CD4-positive, alpha-beta T cell treated with Interleukin-6 for 4 hours (primary cell): Measurements from ENCODE around the gene PNCK.

Source experiments
- DNase-seq: peaks from one replicate; pipeline ENCODE4 v3.0.0-alpha.2; 2020; ENCODE audit warnings: mixed read lengths

Gene PNCK

GRCh38 chrX:153640736-153641575 lies 32.7 kb downstream of the PNCK start:
- DNase-seq = no peak

DNA sequence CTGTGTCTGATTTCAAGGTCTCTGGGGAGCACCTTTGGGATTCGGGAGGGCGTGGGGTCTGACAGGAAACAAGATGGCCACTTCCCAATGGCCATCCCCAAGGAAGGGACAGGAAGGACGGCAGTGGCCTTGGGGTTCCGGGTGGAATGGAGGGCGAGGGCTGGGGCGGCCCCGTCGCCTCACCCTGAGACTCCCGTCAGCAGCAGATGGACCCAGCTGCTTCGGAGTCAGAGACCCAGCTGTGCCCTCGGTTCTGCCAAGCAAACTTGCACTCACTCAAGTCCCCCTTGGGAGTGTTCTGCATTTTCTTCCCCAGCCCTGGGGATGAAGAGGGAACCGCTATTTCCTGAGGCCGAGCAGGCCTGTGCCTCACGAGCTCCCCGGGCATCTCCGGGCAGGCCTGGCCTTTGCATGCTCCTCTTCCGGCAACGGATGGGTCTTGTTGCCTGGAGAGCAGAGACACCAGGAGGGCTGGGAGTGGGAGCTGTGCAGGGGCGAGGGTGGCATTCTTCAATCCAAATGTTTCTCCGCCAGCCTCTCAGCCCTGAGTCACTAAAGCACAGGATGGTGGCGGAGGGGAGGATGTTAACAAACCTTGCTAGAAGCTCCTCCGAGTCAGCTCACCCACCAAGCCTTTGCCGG lies 33.4 kb downstream of the PNCK start:
- DNase-seq = no peak

GRCh38 chrX:153639177-153640044 lies 34.2 kb downstream of the PNCK start:
- DNase-seq = no peak

DNA sequence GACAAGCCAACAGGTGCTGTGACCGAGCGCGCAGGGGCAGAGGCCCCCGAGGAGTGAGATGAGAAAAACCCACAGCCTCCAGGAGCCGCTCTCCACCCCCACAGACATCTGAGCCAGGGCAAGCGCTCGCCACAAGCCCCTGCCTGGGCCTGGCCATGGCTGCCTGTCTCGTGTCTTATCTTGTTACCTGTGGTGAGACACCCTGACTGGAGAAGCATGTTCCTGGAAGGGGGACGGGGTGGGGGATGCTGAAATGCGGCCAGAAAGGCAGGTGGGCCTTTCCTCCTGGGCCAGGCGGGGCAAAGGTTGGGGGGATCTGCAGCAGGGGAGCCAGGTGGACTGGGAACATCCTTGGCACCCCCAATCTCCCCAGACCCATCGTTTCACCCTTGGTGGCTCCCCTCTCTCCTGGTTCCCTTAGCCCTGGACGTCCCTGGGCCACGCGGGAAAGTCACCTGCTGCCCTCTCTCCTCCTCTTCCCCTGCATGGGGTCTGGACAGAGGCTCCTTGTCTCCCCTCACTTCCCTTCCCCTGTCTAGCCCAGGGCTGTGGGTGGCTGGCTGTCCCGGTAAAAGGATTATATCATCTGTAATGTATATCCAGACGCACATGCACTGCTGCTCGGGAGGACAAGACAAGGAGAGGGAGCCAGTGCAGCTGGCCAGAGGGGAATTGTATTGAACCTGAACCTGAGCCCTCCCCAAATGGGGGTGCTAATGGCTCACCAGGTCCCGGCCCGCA lies 35.0 kb downstream of the PNCK start:
- DNase-seq = no peak

- no peak for DNase-seq
These were observed 35.6 kb downstream of the PNCK start for GRCh38 chrX:153638041-153638371.

GRCh38 chrX:153637121-153638040 lies 36.2 kb downstream of the PNCK start:
- DNase-seq = no peak

- DNase-seq = no peak
These were observed 36.9 kb downstream of the PNCK start for GRCh38 chrX:153636716-153637115.

DNA sequence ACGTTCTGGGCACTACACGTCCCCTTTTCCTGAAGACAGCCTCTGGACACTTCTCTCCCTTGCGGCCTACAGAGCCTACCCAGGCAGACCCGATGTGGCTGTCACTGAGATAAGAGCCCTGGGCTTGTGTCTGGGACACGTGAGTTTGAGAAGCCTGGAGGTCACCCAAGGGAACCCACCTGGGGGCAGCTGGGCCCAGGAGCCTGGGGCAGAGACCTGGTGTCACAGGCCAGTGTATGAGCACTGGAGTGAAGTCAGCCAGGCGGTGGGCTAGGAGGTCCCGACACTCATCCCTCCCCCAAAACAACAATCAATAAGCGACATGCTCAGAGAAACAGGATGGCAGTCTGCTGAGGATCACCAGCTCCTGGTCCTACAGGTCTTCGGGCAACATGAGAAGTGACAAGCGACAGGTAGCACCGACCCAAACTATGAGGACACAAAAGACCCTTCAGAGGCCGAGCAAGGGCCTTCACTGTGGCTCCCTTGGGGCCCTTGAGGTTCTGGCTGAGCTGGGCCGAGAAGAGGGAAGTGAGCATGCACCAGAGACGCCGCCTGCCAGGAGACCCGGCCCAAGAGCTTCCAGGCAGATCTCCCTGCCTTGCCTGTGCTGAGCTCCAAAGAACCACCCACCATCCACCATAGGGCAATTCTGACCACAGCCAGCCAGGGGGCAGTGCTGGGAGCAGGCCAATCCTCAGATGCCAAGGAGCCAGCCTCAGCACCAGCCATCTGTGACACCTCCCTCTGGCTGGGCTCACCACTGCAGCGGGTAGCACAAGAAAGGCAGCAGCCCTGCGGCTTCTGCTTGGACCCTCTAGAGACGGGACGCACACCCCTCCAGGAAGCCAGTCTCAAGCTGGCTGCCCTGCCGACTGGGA lies 37.6 kb downstream of the PNCK start:
- peak; percentile 22 for DNase-seq

- no peak for DNase-seq
These were observed 38.2 kb downstream of the PNCK start for GRCh38 chrX:153635388-153635787.

DNA sequence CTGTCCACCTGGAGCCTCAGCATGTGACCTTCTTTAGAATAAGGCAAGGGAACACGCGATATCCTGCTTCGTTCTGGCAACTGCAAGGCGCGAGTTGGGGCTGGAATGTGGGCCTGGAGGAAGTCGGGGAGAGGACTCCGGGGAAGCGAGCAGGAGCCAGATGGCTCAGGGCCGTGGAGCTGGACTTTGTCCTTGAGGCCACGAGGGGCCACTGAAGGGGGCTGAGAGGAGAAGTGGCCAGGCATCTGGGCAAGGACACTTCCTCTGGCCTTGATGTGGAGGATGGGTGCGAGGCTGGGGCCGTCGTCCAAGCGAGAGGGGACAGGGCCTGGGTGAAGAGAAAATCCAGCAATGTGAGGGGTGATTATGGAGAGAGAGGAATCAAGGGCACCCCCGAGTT lies 38.8 kb downstream of the PNCK start:
- DNase-seq = no peak

DNA sequence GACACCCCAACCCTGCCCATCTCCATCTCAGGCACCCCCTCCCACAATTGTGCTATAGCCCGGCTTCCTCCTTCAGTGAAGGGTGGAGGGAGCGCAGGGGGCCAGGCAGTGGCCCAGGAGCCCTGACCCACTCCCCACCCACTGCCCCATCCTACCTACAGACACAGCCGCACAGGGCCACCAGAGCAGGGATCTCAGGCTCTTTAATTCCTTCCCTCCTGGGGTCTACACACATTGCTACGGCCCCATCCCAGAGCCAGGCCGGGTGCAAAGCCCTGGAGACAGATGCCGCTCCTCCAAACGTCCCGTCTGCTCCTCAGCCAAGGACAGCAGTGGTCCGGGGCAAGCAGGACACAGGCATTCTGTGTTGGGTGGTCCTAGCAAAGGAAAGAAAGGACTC lies 39.4 kb downstream of the PNCK start:
- DNase-seq = no peak

DNA sequence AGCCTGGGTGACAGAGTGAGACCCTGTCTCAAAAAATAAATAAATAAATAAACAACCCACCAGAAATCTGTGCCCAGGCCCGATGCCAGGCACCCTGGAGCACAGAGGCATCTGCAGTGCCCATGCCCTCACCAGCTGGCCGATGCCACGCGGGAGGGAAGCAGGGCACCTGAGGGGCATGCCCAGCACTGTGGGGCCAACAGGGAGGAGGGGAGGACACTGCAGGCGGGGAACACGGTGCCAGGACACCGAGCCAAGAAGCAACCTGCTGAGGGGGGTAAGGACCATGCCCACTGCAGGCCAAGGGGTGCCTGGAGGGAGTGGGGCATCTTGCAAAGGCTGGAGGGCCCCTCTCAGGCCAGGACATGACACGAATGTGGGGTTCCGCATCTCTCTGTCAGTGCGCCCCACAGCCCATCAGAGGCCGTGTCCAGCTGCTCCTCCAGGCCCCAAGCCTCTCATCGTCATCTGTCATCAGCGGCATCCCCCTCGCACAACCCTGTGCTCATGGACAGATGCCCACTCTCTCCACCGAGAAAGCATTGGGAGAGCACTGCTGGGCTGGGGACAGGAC lies 39.9 kb downstream of the PNCK start:
- no peak for DNase-seq

DNA sequence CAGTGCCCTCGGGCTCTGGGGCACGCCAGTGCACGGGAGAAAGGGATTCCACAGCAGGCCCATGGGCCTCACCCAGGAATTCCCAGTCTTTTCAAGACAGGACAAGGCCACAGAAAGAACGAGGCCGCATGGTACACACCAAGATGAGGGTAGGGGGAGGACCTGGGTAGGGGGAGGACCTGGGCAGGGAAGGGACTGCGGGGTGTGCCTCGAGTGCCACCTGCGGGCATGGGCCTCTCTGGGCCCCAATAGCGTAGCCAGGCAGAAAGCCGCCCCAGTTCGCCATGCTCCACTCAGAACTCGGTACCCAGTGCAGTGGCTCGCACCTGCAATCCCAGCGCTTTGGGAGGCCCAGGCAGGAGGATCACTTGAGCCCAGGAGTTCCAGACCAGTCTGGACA lies 40.6 kb downstream of the PNCK start:
- no peak for DNase-seq

DNA sequence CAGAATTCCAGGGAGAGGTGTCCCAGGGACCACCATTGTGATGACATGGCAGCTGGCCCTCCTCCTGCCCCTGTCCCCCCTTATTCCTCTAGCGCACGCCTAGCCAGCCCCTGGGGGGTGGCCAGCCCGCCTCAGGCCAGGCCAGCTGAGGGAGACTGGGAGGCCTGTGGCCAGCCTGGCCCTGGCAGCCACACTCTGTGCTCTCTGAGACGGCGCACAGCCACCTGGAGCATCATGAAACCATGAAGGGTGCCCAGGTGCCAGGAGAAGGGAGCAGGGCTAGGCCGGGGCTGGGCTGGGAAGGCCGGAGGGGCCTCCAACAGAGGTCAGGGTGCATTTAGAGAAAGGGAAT lies 41.0 kb downstream of the PNCK start:
- DNase-seq = no peak

- no peak for DNase-seq
These were observed 41.6 kb downstream of the PNCK start for GRCh38 chrX:153631907-153632594.

- DNase-seq = no peak
These were observed 42.3 kb downstream of the PNCK start for GRCh38 chrX:153631346-153631745.

GRCh38 chrX:153628665-153629064 lies 44.9 kb downstream of the PNCK start:
- no peak for DNase-seq

DNA sequence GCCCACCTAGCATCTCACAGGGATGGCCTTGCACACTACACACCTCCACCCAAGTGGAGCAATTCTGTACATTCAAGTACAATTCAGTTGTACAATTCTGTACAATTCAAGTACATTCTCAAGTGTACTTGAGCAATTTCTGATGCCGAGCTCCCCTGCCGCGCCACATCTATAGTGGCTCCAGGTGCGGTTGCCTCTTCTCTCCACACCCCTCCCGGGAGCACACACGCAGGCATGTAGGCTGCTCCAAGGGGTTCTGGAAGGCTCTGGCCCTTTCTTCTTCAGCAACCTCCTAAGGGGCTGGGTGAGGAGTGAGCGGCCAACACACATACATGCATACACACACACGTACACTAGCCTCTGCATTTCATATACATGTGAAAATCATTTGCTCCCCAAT lies 45.5 kb downstream of the PNCK start:
- DNase-seq = no peak

- DNase-seq = no peak
These were observed 45.9 kb downstream of the PNCK start for GRCh38 chrX:153627675-153628111.
